ENCODE measurements around the gene FBN3. TPM values are rescaled to one million over a fixed set of nuclear protein-coding genes. Genes with fewer than 3 reads are reported as not detected.
A peak's percentile ranks its signal among the peaks of the same experiment; 100 is the strongest.

Gene FBN3
- polyA plus RNA-seq, 1 donor (not counting 4 experiments of a cell fraction or from before 2014, with no cell fraction given): not detected

GRCh38 chr19:8071912-8072311 lies 77.5 kb downstream of the FBN3 start:
- H4K20me1 ChIP-seq (ENCODE audit: control insufficient read depth, extremely low read depth, insufficient read depth, low read length): no peaks in the 10 kb centered on the region
- FAIRE-seq (no peak), DNase-seq (ENCODE audit: low read depth, low spot score) (no peak)
- no peaks in the 10 kb centered on the region for H3K4me1 ChIP-seq (ENCODE audit: control insufficient read depth, extremely low read depth, insufficient read depth, low read length)
- H3K9ac ChIP-seq (ENCODE audit: control insufficient read depth, extremely low read depth, insufficient read depth, low read length): no peak overlapping the region
- H3K36me3 ChIP-seq (ENCODE audit: control insufficient read depth in 2 of 2, extremely low read depth in 1 of 2, insufficient read depth in 2 of 2, low read length in 2 of 2): no peaks in the 10 kb centered on the region
- no peak overlapping the region for H2AFZ ChIP-seq (ENCODE audit: control insufficient read depth, low read length)
- H3K4me3 ChIP-seq (ENCODE audit: control insufficient read depth in 2 of 3, extremely low read depth in 1 of 3, insufficient read depth in 2 of 3, low read depth in 1 of 3, low read length in 3 of 3): no peak overlapping the region
- H3K9me3 ChIP-seq (ENCODE audit: control insufficient read depth, low read depth, low read length): peaks cover 8% of the 10 kb centered on the region
- TF ChIP-seq CTCF (optimal IDR thresholded peaks at IDR 0.05 in 1 of 3, IDR thresholded peaks at IDR 0.05 in 1 of 3, conservative IDR thresholded peaks at IDR 0.05 in 1 of 3; ENCODE audit: extremely low read depth in 1 of 3, insufficient read depth in 2 of 3, low read length in 3 of 3) (no peak), EZH2 (IDR thresholded peaks at IDR 0.05; ENCODE audit: low read length) (no peak)
- dilution Hi-C loops (cut with MboI; ENCODE audit: extremely low pct_ligation_motif_present, low sequenced_read_pairs): no loop called here
- no peaks in the 10 kb centered on the region for H3K27me3 ChIP-seq (ENCODE audit: control insufficient read depth, extremely low read depth, insufficient read depth, low read length)
- no peak overlapping the region for H3K27ac ChIP-seq (ENCODE audit: control insufficient read depth, insufficient read depth, low read length)
- H3K9me1 ChIP-seq (ENCODE audit: control insufficient read depth, extremely low read depth, insufficient read depth, low read length): no peaks in the 10 kb centered on the region
- H3K4me2 ChIP-seq (ENCODE audit: control insufficient read depth, extremely low read depth, insufficient read depth, low read depth, low read length): no peak overlapping the region
- no peaks in the 10 kb centered on the region for H3K79me2 ChIP-seq (ENCODE audit: control insufficient read depth, insufficient read depth, low read length)

DNA sequence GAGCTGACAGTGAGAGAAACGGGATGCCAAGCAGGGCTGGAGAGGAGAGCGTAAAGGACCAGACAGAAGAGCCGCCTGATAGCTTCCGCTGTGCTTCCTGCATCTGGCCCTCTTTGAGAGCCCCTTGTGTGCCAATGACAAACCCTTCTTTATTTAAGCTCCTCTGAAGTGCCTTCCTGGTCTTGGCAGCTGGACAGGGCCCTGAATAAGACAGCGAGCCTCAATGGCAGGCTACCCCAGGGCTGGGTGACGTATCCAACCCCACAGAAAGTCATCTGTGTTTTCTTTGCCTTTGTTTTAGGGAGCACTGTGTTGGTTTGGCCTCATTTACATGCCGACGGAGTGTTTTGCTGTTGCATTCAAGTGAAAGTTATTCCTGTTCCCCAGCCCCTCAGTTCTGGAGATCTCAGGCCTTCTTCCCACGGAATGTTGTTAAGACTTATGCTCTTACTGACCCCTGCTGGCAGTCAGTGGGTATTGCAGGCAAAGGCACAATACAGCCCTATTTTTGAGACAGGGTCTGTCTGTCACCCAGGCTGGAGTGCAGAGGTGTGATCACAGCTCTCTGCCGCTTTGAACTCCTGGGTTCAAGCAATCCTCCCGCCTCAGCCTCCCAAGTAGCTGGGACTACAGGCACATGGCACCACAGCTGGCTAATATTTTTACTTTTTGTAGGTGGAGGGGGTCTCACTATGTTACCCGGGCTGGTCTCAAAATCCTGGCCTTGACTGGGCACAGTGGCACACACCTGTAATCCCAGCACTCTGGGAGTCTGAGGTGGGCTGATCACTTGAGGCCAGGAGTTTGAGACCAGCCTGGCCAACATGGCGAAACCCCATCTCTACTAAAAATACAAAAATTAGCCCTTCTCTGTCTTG lies 80.1 kb downstream of the FBN3 start:
- dilution Hi-C loops (cut with MboI; ENCODE audit: extremely low pct_ligation_motif_present, low sequenced_read_pairs): no loop called here
- Histone ChIP-seq H3K9me1 (ENCODE audit: control insufficient read depth, extremely low read depth, insufficient read depth, low read length) (no peaks in the 10 kb centered on the region), H3K9me3 (ENCODE audit: control insufficient read depth, low read depth, low read length) (peaks cover 8% of the 10 kb centered on the region), H3K36me3 (ENCODE audit: control insufficient read depth in 2 of 2, extremely low read depth in 1 of 2, insufficient read depth in 2 of 2, low read length in 2 of 2) (no peaks in the 10 kb centered on the region), H2AFZ (ENCODE audit: control insufficient read depth, low read length) (no peak overlapping the region), H3K27me3 (ENCODE audit: control insufficient read depth, extremely low read depth, insufficient read depth, low read length) (no peaks in the 10 kb centered on the region), H3K9ac (ENCODE audit: control insufficient read depth, extremely low read depth, insufficient read depth, low read length) (no peak overlapping the region), H3K27ac (ENCODE audit: control insufficient read depth, insufficient read depth, low read length) (no peak overlapping the region), H4K20me1 (ENCODE audit: control insufficient read depth, extremely low read depth, insufficient read depth, low read length) (no peaks in the 10 kb centered on the region), H3K4me2 (ENCODE audit: control insufficient read depth, extremely low read depth, insufficient read depth, low read depth, low read length) (no peak overlapping the region), H3K4me3 (ENCODE audit: control insufficient read depth in 2 of 3, extremely low read depth in 1 of 3, insufficient read depth in 2 of 3, low read depth in 1 of 3, low read length in 3 of 3) (no peak overlapping the region), H3K4me1 (ENCODE audit: control insufficient read depth, extremely low read depth, insufficient read depth, low read length) (no peaks in the 10 kb centered on the region), H3K79me2 (ENCODE audit: control insufficient read depth, insufficient read depth, low read length) (no peaks in the 10 kb centered on the region)
- DNase-seq (ENCODE audit: low read depth, low spot score): no peak
- TF ChIP-seq EZH2 (IDR thresholded peaks at IDR 0.05; ENCODE audit: low read length) (no peak), CTCF (optimal IDR thresholded peaks at IDR 0.05 in 1 of 3, IDR thresholded peaks at IDR 0.05 in 1 of 3, conservative IDR thresholded peaks at IDR 0.05 in 1 of 3; ENCODE audit: extremely low read depth in 1 of 3, insufficient read depth in 2 of 3, low read length in 3 of 3) (peak; percentile 61 to 69 (median 64))
- no peak for FAIRE-seq

Measured in keratinocyte (primary cell).